HEK293T (cell line): ENCODE data around the gene PSG2.
"Not testable (repeated sequence)": the region's sequence is repeated elsewhere in the genome, so short reads cannot be mapped to it uniquely, and the experiment has no call there.

Source experiments
- CTCF ChIA-PET: fragments of 350-600 bp; formaldehyde crosslinking; extraction: SDS; loops from one replicate; lab custom pipeline; 2021; ENCODE audit warnings: antibody characterized with exemption, inconsistent platforms; lab: Yijun Ruan, JAX
- POLR2A ChIA-PET: fragments of 350-600 bp; formaldehyde crosslinking; extraction: SDS; loops from one replicate; lab custom pipeline; 2020; ENCODE audit warnings: antibody characterized with exemption, inconsistent platforms; lab: Yijun Ruan, JAX
- DNase-seq: peaks from one replicate; pipeline ENCODE4 v3.0.0; 2012; ENCODE audit warnings: mixed read lengths; ENCODE audit errors: extremely low spot score

Gene PSG2

GRCh38 chr19:43022098-43022497 lies 60.4 kb downstream of the PSG2 start:
- CTCF ChIA-PET, POLR2A ChIA-PET, DNase-seq: not testable (repeated sequence)

GRCh38 chr19:43021629-43022028 lies 60.9 kb downstream of the PSG2 start:
- POLR2A ChIA-PET, DNase-seq: not testable (repeated sequence)
- CTCF ChIA-PET = interaction anchor here (0.5 kb wide), 1 partner anchor 583 kb away, joined by 3 read pairs; no protein-coding TSS in a partner anchor

- POLR2A ChIA-PET, DNase-seq, CTCF ChIA-PET: not testable (repeated sequence)
Measured at GRCh38 chr19:43019588-43019987, 62.9 kb downstream of the PSG2 start.
